Epithelial cell of proximal tubule (primary cell): ENCODE results near the gene CYP27C1. TPM values are rescaled to one million over a fixed set of nuclear protein-coding genes. Genes with fewer than 3 reads are reported as not detected.

Experiments used
- DNase-seq: peaks from one replicate; pipeline ENCODE4 v3.0.0-alpha.2; 2011; ENCODE audit warnings: low read depth
- H3K4me3 ChIP-seq: 2 replicates; pipeline ENCODE4 v1.5.1; 2011; ENCODE audit warnings: low read depth, mild to moderate bottlenecking, low read length
- CTCF ChIP-seq: conservative IDR thresholded peaks from 2 replicates; pipeline ENCODE4 v1.5.1; 2012; ENCODE audit warnings: low read depth, mild to moderate bottlenecking, low read length
- total RNA-seq: library from RNA; depleted of rRNA; stranded (reverse); fragments of >200 nt; gene quantifications from 2 replicates; pipeline ENCODE4 v1.2.3, GENCODE V29; 2015

The CYP27C1 gene
- total RNA-seq, 1 donor from 2014 or later = 0.52 TPM

GRCh38 chr2:127175041-127175721 lies 44.9 kb downstream of the CYP27C1 start:
- no peak overlapping the region for H3K4me3 ChIP-seq
- no peak for DNase-seq
- no peak for TF ChIP-seq CTCF

- no peak overlapping the region for H3K4me3 ChIP-seq
- no peak for TF ChIP-seq CTCF
- DNase-seq = no peak
Measured at GRCh38 chr2:127174640-127175039, 45.5 kb downstream of the CYP27C1 start.

GRCh38 chr2:127174136-127174535 lies 46.0 kb downstream of the CYP27C1 start:
- peak; percentile 57 for TF ChIP-seq CTCF
- DNase-seq = no peak

GRCh38 chr2:127173057-127173456 lies 47.0 kb downstream of the CYP27C1 start:
- H3K4me3 ChIP-seq = no peak overlapping the region
- TF ChIP-seq CTCF = no peak
- no peak for DNase-seq

More at GRCh38 chr2:127174136-127174535, 46.0 kb downstream of the CYP27C1 start:
- no peak overlapping the region for H3K4me3 ChIP-seq

- DNase-seq = no peak
- TF ChIP-seq CTCF = no peak
- H3K4me3 ChIP-seq = no peak overlapping the region
Measured at GRCh38 chr2:127172306-127172705, 47.8 kb downstream of the CYP27C1 start.

GRCh38 chr2:127170452-127171197 lies 49.5 kb downstream of the CYP27C1 start:
- TF ChIP-seq CTCF = no peak
- no peak overlapping the region for H3K4me3 ChIP-seq
- no peak for DNase-seq
